SK-N-SH treated with all-trans-retinoic acid at 6 μM for 48 hours (cell line): ENCODE results near the gene IQSEC1.

Experiments used
- ARNTL ChIP-seq: fragments of 450-650 bp; formaldehyde crosslinking; IDR thresholded peaks from 2 replicates; pipeline ENCODE4 v1.5.0; 2020; ENCODE audit warnings: low read depth, mild to moderate bottlenecking, moderate library complexity, borderline replicate concordance
- BACH2 ChIP-seq: fragments of 250-450 bp; sonication (Bioruptor Pico); IDR thresholded peaks from 2 replicates; pipeline ENCODE4 v1.9.0; 2021; ENCODE audit warnings: mild to moderate bottlenecking, borderline replicate concordance
- ESRRG ChIP-seq: fragments of 250-450 bp; sonication (Bioruptor Pico); IDR thresholded peaks from 2 replicates; pipeline ENCODE4 v1.6.1; 2021; ENCODE audit warnings: mild to moderate bottlenecking
- GLIS3 ChIP-seq: fragments of 250-450 bp; sonication (Bioruptor Pico); IDR thresholded peaks from 2 replicates; pipeline ENCODE4 v1.5.0; 2020; ENCODE audit warnings: mild to moderate bottlenecking, moderate library complexity
- RARB ChIP-seq: fragments of 250-450 bp; sonication (Bioruptor Pico); IDR thresholded peaks from 2 replicates; pipeline ENCODE4 v1.8.0; 2021; ENCODE audit warnings: mild to moderate bottlenecking, moderate library complexity
- ZFP3 ChIP-seq: fragments of 250-450 bp; sonication (Bioruptor Pico); IDR thresholded peaks from 2 replicates; pipeline ENCODE4 v1.5.0; 2020; ENCODE audit warnings: mild to moderate bottlenecking, moderate library complexity
- ZFP30 ChIP-seq: fragments of 450-650 bp; formaldehyde crosslinking; IDR thresholded peaks from 2 replicates; pipeline ENCODE4 v1.5.0; 2022; ENCODE audit warnings: mild to moderate bottlenecking, moderate library complexity
- ZNF70 ChIP-seq: fragments of 450-650 bp; formaldehyde crosslinking; IDR thresholded peaks from 2 replicates; pipeline ENCODE4 v1.5.0; 2020; ENCODE audit warnings: mild to moderate bottlenecking, moderate library complexity
- TF ChIP-seq, protein P1 (sequence below): fragments of 250-450 bp; sonication (Bioruptor Pico); IDR thresholded peaks from 2 replicates; pipeline ENCODE4 v1.5.0; 2020; ENCODE audit warnings: mild to moderate bottlenecking, moderate library complexity
- TF ChIP-seq, protein P2 (sequence below): fragments of 250-450 bp; sonication (Bioruptor Pico); IDR thresholded peaks from 2 replicates; pipeline ENCODE4 v1.5.1; 2021; ENCODE audit warnings: mild to moderate bottlenecking, moderate library complexity

- TF ChIP-seq GLIS3 (no peak), ZFP3 (no peak), BACH2 (no peak), ESRRG (CRISPR knock-in tag) (no peak), RARB (no peak), ZNF70 (CRISPR knock-in tag) (no peak), ARNTL (CRISPR knock-in tag) (no peak), ZFP30 (CRISPR knock-in tag) (no peak)
- TF ChIP-seq, protein P1, sequence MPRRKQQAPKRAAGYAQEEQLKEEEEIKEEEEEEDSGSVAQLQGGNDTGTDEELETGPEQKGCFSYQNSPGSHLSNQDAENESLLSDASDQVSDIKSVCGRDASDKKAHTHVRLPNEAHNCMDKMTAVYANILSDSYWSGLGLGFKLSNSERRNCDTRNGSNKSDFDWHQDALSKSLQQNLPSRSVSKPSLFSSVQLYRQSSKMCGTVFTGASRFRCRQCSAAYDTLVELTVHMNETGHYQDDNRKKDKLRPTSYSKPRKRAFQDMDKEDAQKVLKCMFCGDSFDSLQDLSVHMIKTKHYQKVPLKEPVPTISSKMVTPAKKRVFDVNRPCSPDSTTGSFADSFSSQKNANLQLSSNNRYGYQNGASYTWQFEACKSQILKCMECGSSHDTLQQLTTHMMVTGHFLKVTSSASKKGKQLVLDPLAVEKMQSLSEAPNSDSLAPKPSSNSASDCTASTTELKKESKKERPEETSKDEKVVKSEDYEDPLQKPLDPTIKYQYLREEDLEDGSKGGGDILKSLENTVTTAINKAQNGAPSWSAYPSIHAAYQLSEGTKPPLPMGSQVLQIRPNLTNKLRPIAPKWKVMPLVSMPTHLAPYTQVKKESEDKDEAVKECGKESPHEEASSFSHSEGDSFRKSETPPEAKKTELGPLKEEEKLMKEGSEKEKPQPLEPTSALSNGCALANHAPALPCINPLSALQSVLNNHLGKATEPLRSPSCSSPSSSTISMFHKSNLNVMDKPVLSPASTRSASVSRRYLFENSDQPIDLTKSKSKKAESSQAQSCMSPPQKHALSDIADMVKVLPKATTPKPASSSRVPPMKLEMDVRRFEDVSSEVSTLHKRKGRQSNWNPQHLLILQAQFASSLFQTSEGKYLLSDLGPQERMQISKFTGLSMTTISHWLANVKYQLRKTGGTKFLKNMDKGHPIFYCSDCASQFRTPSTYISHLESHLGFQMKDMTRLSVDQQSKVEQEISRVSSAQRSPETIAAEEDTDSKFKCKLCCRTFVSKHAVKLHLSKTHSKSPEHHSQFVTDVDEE (CRISPR knock-in tag) = no peak
- TF ChIP-seq, protein P2, sequence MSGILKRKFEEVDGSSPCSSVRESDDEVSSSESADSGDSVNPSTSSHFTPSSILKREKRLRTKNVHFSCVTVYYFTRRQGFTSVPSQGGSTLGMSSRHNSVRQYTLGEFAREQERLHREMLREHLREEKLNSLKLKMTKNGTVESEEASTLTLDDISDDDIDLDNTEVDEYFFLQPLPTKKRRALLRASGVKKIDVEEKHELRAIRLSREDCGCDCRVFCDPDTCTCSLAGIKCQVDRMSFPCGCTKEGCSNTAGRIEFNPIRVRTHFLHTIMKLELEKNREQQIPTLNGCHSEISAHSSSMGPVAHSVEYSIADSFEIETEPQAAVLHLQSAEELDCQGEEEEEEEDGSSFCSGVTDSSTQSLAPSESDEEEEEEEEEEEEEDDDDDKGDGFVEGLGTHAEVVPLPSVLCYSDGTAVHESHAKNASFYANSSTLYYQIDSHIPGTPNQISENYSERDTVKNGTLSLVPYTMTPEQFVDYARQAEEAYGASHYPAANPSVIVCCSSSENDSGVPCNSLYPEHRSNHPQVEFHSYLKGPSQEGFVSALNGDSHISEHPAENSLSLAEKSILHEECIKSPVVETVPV = no peak
Observed at GRCh38 chr3:13051066-13051465, 22.2 kb downstream of the IQSEC1 start.
